Measurements from ENCODE around the gene REPS1.

Gene REPS1

DNA sequence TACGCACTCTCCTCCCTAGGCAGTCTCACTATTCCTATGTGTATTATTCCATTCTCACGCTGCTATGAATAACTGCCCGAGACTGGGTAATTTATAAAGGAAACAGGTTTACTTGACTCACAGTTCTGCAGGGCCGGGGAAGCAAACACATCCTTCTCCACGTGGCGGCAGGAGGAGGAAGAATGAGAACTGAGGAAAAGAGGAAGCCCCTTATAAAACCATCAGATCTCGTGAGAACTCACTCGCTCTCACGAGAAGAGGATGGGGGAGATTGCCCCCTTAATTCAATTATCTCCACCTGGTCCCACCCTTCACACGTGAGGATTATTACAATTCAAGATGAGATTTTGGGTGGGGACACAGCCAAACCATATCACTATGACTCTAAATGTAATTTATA, 130.3 kb downstream of the REPS1 start:
- DNase-seq = no peak

DNA sequence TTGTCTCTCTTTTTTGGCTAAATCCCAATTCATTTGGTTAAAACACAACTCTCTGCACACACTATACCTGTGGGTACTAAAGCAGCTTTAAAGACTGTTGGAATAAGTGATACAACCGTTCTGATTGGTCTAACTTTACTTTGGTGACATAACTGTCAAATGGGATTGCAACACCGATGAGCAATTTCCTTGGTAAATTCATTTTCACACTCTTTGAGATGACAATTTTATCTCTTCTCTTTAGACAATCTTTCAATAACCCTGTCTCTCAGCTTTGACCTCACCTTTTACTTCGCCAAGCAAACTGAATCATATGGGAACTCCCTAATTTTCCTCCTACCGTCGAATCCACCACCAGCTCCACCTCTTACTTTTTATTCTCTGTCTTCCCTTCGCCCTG, 131.4 kb downstream of the REPS1 start:
- no peak for DNase-seq

Data from hypothalamus (tissue), 51 donors.